T-helper 2 cell treated with Interferon-gamma antibody and Interleukin-4, amounts not matched to agents 100 ng/mL and 5 ng/mL, for 36 hours (primary cell): ENCODE measurements around the gene PFKFB3. TPM values are rescaled to one million over a fixed set of nuclear protein-coding genes. Genes with fewer than 3 reads are reported as not detected.

Experiments used
- intact Hi-C: fragments of 100-400 bp; cut with micrococcal nuclease; formaldehyde crosslinking; loops from one replicate; pipeline ENCODE4 v1.15.1; 2023
- total RNA-seq: library from RNA; stranded (reverse); gene quantifications from 2 replicates; pipeline ENCODE4 v1.2.3, GENCODE V29; 2022

PFKFB3 gene
- total RNA-seq, 1 donor from 2014 or later, result 51.0 TPM

GRCh38 chr10:6218692-6219493 lies 16.2 kb downstream of the PFKFB3 start:
- intact Hi-C loops, result no loop called here

GRCh38 chr10:6219494-6219836 lies 16.7 kb downstream of the PFKFB3 start:
- intact Hi-C loops, result no loop called here

- intact Hi-C loops, result no loop called here
Observed at GRCh38 chr10:6220418-6221191, 17.9 kb downstream of the PFKFB3 start.

- intact Hi-C loops, result no loop called here
Observed at GRCh38 chr10:6221192-6221940, 18.6 kb downstream of the PFKFB3 start.

- intact Hi-C loops, result no loop called here
Observed at GRCh38 chr10:6221971-6222751, 19.4 kb downstream of the PFKFB3 start.

GRCh38 chr10:6222755-6223154 lies 20.0 kb downstream of the PFKFB3 start:
- intact Hi-C loops, result no loop called here

GRCh38 chr10:6223981-6224380 lies 21.2 kb downstream of the PFKFB3 start:
- intact Hi-C loops, result no loop called here

- intact Hi-C loops, result no loop called here
Observed at GRCh38 chr10:6224781-6225180, 22.0 kb downstream of the PFKFB3 start.

GRCh38 chr10:6225263-6225814 lies 22.6 kb downstream of the PFKFB3 start:
- intact Hi-C loops, result no loop called here

GRCh38 chr10:6226216-6226615 lies 23.5 kb downstream of the PFKFB3 start:
- intact Hi-C loops, result no loop called here

- intact Hi-C loops, result no loop called here
Observed at GRCh38 chr10:6227346-6227745, 24.6 kb downstream of the PFKFB3 start.

GRCh38 chr10:6228010-6228511 lies 25.3 kb downstream of the PFKFB3 start:
- intact Hi-C loops, result no loop called here

- intact Hi-C loops, result no loop called here
Observed at GRCh38 chr10:6228647-6229046, 25.9 kb downstream of the PFKFB3 start.

- intact Hi-C loops, result no loop called here
Observed at GRCh38 chr10:6229290-6229689, 26.6 kb downstream of the PFKFB3 start.

- intact Hi-C loops, result no loop called here
Observed at GRCh38 chr10:6229746-6230145, 27.0 kb downstream of the PFKFB3 start.

GRCh38 chr10:6230315-6230714 lies 27.6 kb downstream of the PFKFB3 start:
- intact Hi-C loops, result no loop called here

- intact Hi-C loops, result no loop called here
Observed at GRCh38 chr10:6231146-6231545, 28.4 kb downstream of the PFKFB3 start.

- intact Hi-C loops, result no loop called here
Observed at GRCh38 chr10:6231730-6232129, 29.0 kb downstream of the PFKFB3 start.

- intact Hi-C loops, result no loop called here
Observed at GRCh38 chr10:6232225-6232807, 29.6 kb downstream of the PFKFB3 start.
